Stimulated activated naive B cell treated with anti-CD40 and anti-IgM and Interleukin-4, amounts not matched to agents 10 μg/mL and 1 μg/mL and 100 μg/mL, for 72 hours (primary cell): ENCODE results near the gene DNMT3A.

Experiments
- ATAC-seq, 2 donors: fragments of 150-1000 bp; cut with Tn5 transposase; replicated peaks; 2 replicates each; pipeline ENCODE4 v1.10.0; 2021; ENCODE audit warnings: moderate library complexity in 1 of 2
- DNase-seq: peaks from one replicate; pipeline ENCODE4 v3.0.0; 2021
- H3K27ac Mint-ChIP-seq: one replicate; pipeline ENCODE4 v1.8.0; 2022; ENCODE audit warnings: mild to moderate bottlenecking, mixed read lengths
- H3K27me3 Mint-ChIP-seq, 2 donors: one replicate each; pipeline ENCODE4 v1.8.0; 2022; ENCODE audit warnings: mixed read lengths in 2 of 2
- H3K36me3 Mint-ChIP-seq, 2 donors: one replicate each; pipeline ENCODE4 v1.8.0; 2022; ENCODE audit warnings: mixed read lengths in 2 of 2, mild to moderate bottlenecking in 1 of 2
- H3K4me1 Mint-ChIP-seq, 2 donors: one replicate each; pipeline ENCODE4 v1.8.0; 2022; ENCODE audit warnings: mixed read lengths in 2 of 2, mild to moderate bottlenecking in 1 of 2
- H3K4me3 Mint-ChIP-seq, 2 donors: one replicate each; pipeline ENCODE4 v1.8.0; 2022; ENCODE audit warnings: mild to moderate bottlenecking in 2 of 2, mixed read lengths in 2 of 2, moderate library complexity in 1 of 2
- H3K9me3 Mint-ChIP-seq, 2 donors: one replicate each; pipeline ENCODE4 v1.8.0; 2022; ENCODE audit warnings: mixed read lengths in 2 of 2, mild to moderate bottlenecking in 1 of 2

The DNMT3A gene

GRCh38 chr2:25341753-25342371, at the start of gene DNMT3A:
Gene DNMT3A, minus strand, starts transcription at chr2:25341925. Its CDS starts 27,941 bp downstream, at chr2:25313984.
- DNase-seq = no peak
- ATAC-seq = peak; percentile 45 to 57
- Mint-ChIP-seq H3K27me3 (peaks cover 3 to 5% of the 10 kb centered on the region in 2 donors), H3K4me1 (peaks cover 16 to 34% of the 10 kb centered on the region in 2 donors), H3K27ac (peak within 1 kb of the TSS; percentile 95), H3K4me3 (peak within 1 kb of the TSS; percentile 89 to 91), H3K36me3 (peaks cover 0 to 6% of the 10 kb centered on the region in 2 donors), H3K9me3 (no peaks in the 10 kb centered on the region)

GRCh38 chr2:25389161-25389560, 47.4 kb upstream of the DNMT3A start:
- peaks cover 15 to 37% of the 10 kb centered on the region in 2 donors for H3K36me3 Mint-ChIP-seq
- no peak for ATAC-seq
- H3K9me3 Mint-ChIP-seq = peaks cover 0 to 4% of the 10 kb centered on the region in 2 donors
- no peak overlapping the region for H3K4me3 Mint-ChIP-seq
- peaks cover 11 to 20% of the 10 kb centered on the region in 2 donors for H3K4me1 Mint-ChIP-seq
- H3K27me3 Mint-ChIP-seq = no peaks in the 10 kb centered on the region
- H3K27ac Mint-ChIP-seq = no peak overlapping the region
- no peak for DNase-seq

- Mint-ChIP-seq H3K4me1 (peaks cover 11 to 18% of the 10 kb centered on the region in 2 donors), H3K9me3 (peaks cover 0 to 4% of the 10 kb centered on the region in 2 donors), H3K36me3 (peaks cover 15 to 37% of the 10 kb centered on the region in 2 donors), H3K4me3 (peak overlapping the region in 1 of 2 donors; percentile 6), H3K27ac (peak overlapping the region; percentile 63), H3K27me3 (no peaks in the 10 kb centered on the region)
- ATAC-seq (no peak), DNase-seq (no peak)
Measured at GRCh38 chr2:25388491-25388890, 46.8 kb upstream of the DNMT3A start.

- ATAC-seq (no peak), DNase-seq (no peak)
- Mint-ChIP-seq H3K9me3 (peaks cover 0 to 4% of the 10 kb centered on the region in 2 donors), H3K4me1 (peaks cover 11 to 17% of the 10 kb centered on the region in 2 donors), H3K27me3 (no peaks in the 10 kb centered on the region), H3K27ac (peak overlapping the region; percentile 63), H3K36me3 (peaks cover 15 to 37% of the 10 kb centered on the region in 2 donors), H3K4me3 (peak overlapping the region in 1 of 2 donors; percentile 6)
Measured at GRCh38 chr2:25387876-25388449, 46.2 kb upstream of the DNMT3A start.

- no peak overlapping the region for H3K27ac Mint-ChIP-seq
- H3K36me3 Mint-ChIP-seq = peaks cover 15 to 37% of the 10 kb centered on the region in 2 donors
- peaks cover 11 to 17% of the 10 kb centered on the region in 2 donors for H3K4me1 Mint-ChIP-seq
- ATAC-seq (no peak), DNase-seq (no peak)
- H3K9me3 Mint-ChIP-seq = peaks cover 0 to 4% of the 10 kb centered on the region in 2 donors
- H3K4me3 Mint-ChIP-seq = no peak overlapping the region
- H3K27me3 Mint-ChIP-seq = no peaks in the 10 kb centered on the region
Measured at GRCh38 chr2:25386971-25387875, 45.5 kb upstream of the DNMT3A start.

GRCh38 chr2:25385910-25386309, 44.2 kb upstream of the DNMT3A start:
- H3K4me1 Mint-ChIP-seq = peaks cover 15 to 22% of the 10 kb centered on the region in 2 donors
- DNase-seq = no peak
- no peaks in the 10 kb centered on the region for H3K9me3 Mint-ChIP-seq
- H3K4me3 Mint-ChIP-seq = no peak overlapping the region
- peaks cover 13 to 36% of the 10 kb centered on the region in 2 donors for H3K36me3 Mint-ChIP-seq
- no peak for ATAC-seq
- H3K27ac Mint-ChIP-seq = no peak overlapping the region
- H3K27me3 Mint-ChIP-seq = no peaks in the 10 kb centered on the region

- ATAC-seq = no peak
- H3K4me1 Mint-ChIP-seq = peaks cover 19 to 28% of the 10 kb centered on the region in 2 donors
- no peak for DNase-seq
- H3K9me3 Mint-ChIP-seq = no peaks in the 10 kb centered on the region
- no peaks in the 10 kb centered on the region for H3K27me3 Mint-ChIP-seq
- peaks cover 11 to 29% of the 10 kb centered on the region in 2 donors for H3K36me3 Mint-ChIP-seq
- no peak overlapping the region for H3K27ac Mint-ChIP-seq
- H3K4me3 Mint-ChIP-seq = no peak overlapping the region
Measured at GRCh38 chr2:25383806-25384205, 42.1 kb upstream of the DNMT3A start.

GRCh38 chr2:25381502-25381901, 39.8 kb upstream of the DNMT3A start:
- DNase-seq (no peak), ATAC-seq (no peak)
- Mint-ChIP-seq H3K36me3 (peaks cover 4 to 23% of the 10 kb centered on the region in 2 donors), H3K9me3 (peaks cover 0 to 3% of the 10 kb centered on the region in 2 donors), H3K27me3 (no peaks in the 10 kb centered on the region), H3K27ac (no peak overlapping the region), H3K4me3 (no peak overlapping the region), H3K4me1 (peaks cover 34% of the 10 kb centered on the region in 2 donors)

GRCh38 chr2:25380586-25381375, 39.1 kb upstream of the DNMT3A start:
- Mint-ChIP-seq H3K4me1 (peaks cover 38 to 41% of the 10 kb centered on the region in 2 donors), H3K27ac (no peak overlapping the region), H3K36me3 (peaks cover 4 to 21% of the 10 kb centered on the region in 2 donors), H3K4me3 (no peak overlapping the region), H3K9me3 (peaks cover 0 to 3% of the 10 kb centered on the region in 2 donors), H3K27me3 (no peaks in the 10 kb centered on the region)
- ATAC-seq = no peak
- no peak for DNase-seq

GRCh38 chr2:25380023-25380422, 38.3 kb upstream of the DNMT3A start:
- H3K4me3 Mint-ChIP-seq = no peak overlapping the region
- H3K27me3 Mint-ChIP-seq = no peaks in the 10 kb centered on the region
- peaks cover 0 to 3% of the 10 kb centered on the region in 2 donors for H3K9me3 Mint-ChIP-seq
- DNase-seq (no peak), ATAC-seq (no peak)
- no peak overlapping the region for H3K27ac Mint-ChIP-seq
- peaks cover 4 to 24% of the 10 kb centered on the region in 2 donors for H3K36me3 Mint-ChIP-seq
- H3K4me1 Mint-ChIP-seq = peaks cover 42 to 49% of the 10 kb centered on the region in 2 donors

- H3K4me3 Mint-ChIP-seq = no peak overlapping the region
- H3K27ac Mint-ChIP-seq = no peak overlapping the region
- H3K4me1 Mint-ChIP-seq = peaks cover 42 to 54% of the 10 kb centered on the region in 2 donors
- peaks cover 0 to 3% of the 10 kb centered on the region in 2 donors for H3K9me3 Mint-ChIP-seq
- ATAC-seq (no peak), DNase-seq (no peak)
- H3K36me3 Mint-ChIP-seq = peaks cover 4 to 27% of the 10 kb centered on the region in 2 donors
- no peaks in the 10 kb centered on the region for H3K27me3 Mint-ChIP-seq
Measured at GRCh38 chr2:25379535-25379934, 37.8 kb upstream of the DNMT3A start.

- Mint-ChIP-seq H3K4me1 (peaks cover 42 to 59% of the 10 kb centered on the region in 2 donors), H3K27ac (peak overlapping the region; percentile 48), H3K27me3 (no peaks in the 10 kb centered on the region), H3K9me3 (peaks cover 0 to 3% of the 10 kb centered on the region in 2 donors), H3K36me3 (peaks cover 4 to 24% of the 10 kb centered on the region in 2 donors), H3K4me3 (no peak overlapping the region)
- no peak for DNase-seq
- no peak for ATAC-seq
Measured at GRCh38 chr2:25378731-25379490, 37.2 kb upstream of the DNMT3A start.

- ATAC-seq (no peak), DNase-seq (no peak)
- Mint-ChIP-seq H3K36me3 (peaks cover 4 to 24% of the 10 kb centered on the region in 2 donors), H3K27me3 (no peaks in the 10 kb centered on the region), H3K4me1 (peaks cover 42 to 59% of the 10 kb centered on the region in 2 donors), H3K4me3 (peak overlapping the region in 1 of 2 donors; percentile 71), H3K9me3 (peaks cover 0 to 3% of the 10 kb centered on the region in 2 donors), H3K27ac (peak overlapping the region; percentile 97)
Measured at GRCh38 chr2:25377822-25378421, 36.2 kb upstream of the DNMT3A start.
